CD14-positive monocyte (primary cell): ENCODE results near the gene KIRREL3. TPM values are rescaled to one million over a fixed set of nuclear protein-coding genes. Genes with fewer than 3 reads are reported as not detected.
A peak's percentile ranks its signal among the peaks of the same experiment; 100 is the strongest.

Source experiments
- DNase-seq, 3 donors: peaks; one replicate each; pipeline ENCODE4 v3.0.0-alpha.2; 2011 to 2022
- H2AFZ ChIP-seq: 2 replicates; pipeline ENCODE4 v1.6.0; 2012; ENCODE audit warnings: mild to moderate bottlenecking, low read depth, low read length, inconsistent platforms; ENCODE audit not compliant: insufficient read depth, poor library complexity, severe bottlenecking
- H3K27ac ChIP-seq, 2 donors: 1 replicate in 1 of 2; 2 replicates in 1 of 2; pipeline ENCODE4 v1.5.1; 2012 to 2013; ENCODE audit warnings: low read length in 2 of 2, control low read depth in 1 of 2, inconsistent platforms in 1 of 2, low read depth in 1 of 2, mild to moderate bottlenecking in 1 of 2
- H3K27me3 ChIP-seq, 2 donors: one replicate each; pipeline versions ENCODE4 v1.6.0 to v1.6.1; 2011 to 2013; ENCODE audit warnings: low read length in 2 of 2; ENCODE audit not compliant: control insufficient read depth in 2 of 2, insufficient read depth in 2 of 2
- H3K36me3 ChIP-seq, 2 donors: replicated peaks in 1 of 2; 1 replicate in 1 of 2; 2 replicates in 1 of 2; pipeline versions ENCODE4 v1.5.1 to v1.6.1; 2012 to 2013; ENCODE audit warnings: low read length in 2 of 2, control low read depth in 1 of 2, inconsistent platforms in 1 of 2, mild to moderate bottlenecking in 1 of 2; ENCODE audit not compliant: insufficient read depth in 2 of 2, control insufficient read depth in 1 of 2
- H3K4me1 ChIP-seq, 2 donors: 1 replicate in 1 of 2; 2 replicates in 1 of 2; pipeline versions ENCODE4 v1.5.1 to v1.6.1; 2012 to 2013; ENCODE audit warnings: low read length in 2 of 2, control low read depth in 1 of 2, inconsistent platforms in 1 of 2, mild to moderate bottlenecking in 1 of 2, moderate library complexity in 1 of 2; ENCODE audit not compliant: insufficient read depth in 2 of 2, control insufficient read depth in 1 of 2
- H3K4me2 ChIP-seq: replicated peaks from 2 replicates; pipeline ENCODE3; 2012; ENCODE audit warnings: low read length, moderate library complexity, mild to moderate bottlenecking; ENCODE audit not compliant: poor library complexity, severe bottlenecking; ENCODE audit errors: extremely low read depth
- H3K4me3 ChIP-seq, 3 experiments: fragments of 200-600 bp in 1 of 3; sonication (generic) in 1 of 3; replicated peaks in 1 of 3; 1 replicate in 2 of 3; 2 replicates in 1 of 3; pipeline ENCODE4 v1.5.1; 2011 to 2013; ENCODE audit warnings: low read length in 3 of 3, mild to moderate bottlenecking in 3 of 3, control low read depth in 2 of 3, low read depth in 2 of 3, inconsistent platforms in 1 of 3, moderate library complexity in 1 of 3
- H3K79me2 ChIP-seq: 2 replicates; pipeline ENCODE4 v1.6.0; 2012; ENCODE audit warnings: mild to moderate bottlenecking, control low read depth, inconsistent platforms, low read length, moderate library complexity; ENCODE audit not compliant: insufficient read depth
- H3K9ac ChIP-seq: 2 replicates; pipeline ENCODE4 v1.6.0; 2017; ENCODE audit warnings: low read length, mild to moderate bottlenecking; ENCODE audit not compliant: insufficient read depth, poor library complexity, severe bottlenecking
- H3K9me3 ChIP-seq, 2 donors: replicated peaks in 1 of 2; 1 replicate in 1 of 2; 2 replicates in 1 of 2; pipeline versions ENCODE4 v1.5.1 to v1.6.1; 2012 to 2013; ENCODE audit warnings: low read length in 2 of 2, control low read depth in 1 of 2; ENCODE audit not compliant: control insufficient read depth in 1 of 2, insufficient read depth in 1 of 2
- H4K20me1 ChIP-seq: 2 replicates; pipeline ENCODE4 v1.6.0; 2012; ENCODE audit warnings: mild to moderate bottlenecking, low read length, control low read depth, moderate library complexity; ENCODE audit not compliant: insufficient read depth
- H3K27ac Mint-ChIP-seq, 7 donors: one replicate each; pipeline ENCODE4 v1.8.0; 2020; ENCODE audit warnings: mild to moderate bottlenecking in 7 of 7, mixed read lengths in 7 of 7, moderate library complexity in 6 of 7, inconsistent platforms in 2 of 7
- H3K27me3 Mint-ChIP-seq, 3 donors: one replicate each; pipeline ENCODE4 v1.8.0; 2021 to 2022; ENCODE audit warnings: low read depth in 3 of 3, mild to moderate bottlenecking in 3 of 3, mixed read lengths in 3 of 3, moderate library complexity in 3 of 3, inconsistent platforms in 1 of 3
- H3K36me3 Mint-ChIP-seq, 2 donors: one replicate each; pipeline ENCODE4 v1.8.0; 2020; ENCODE audit warnings: mixed read lengths in 2 of 2, inconsistent platforms in 1 of 2, mild to moderate bottlenecking in 1 of 2
- H3K4me1 Mint-ChIP-seq: one replicate; pipeline ENCODE4 v1.8.0; 2020; ENCODE audit warnings: mild to moderate bottlenecking, mixed read lengths
- H3K4me3 Mint-ChIP-seq, 2 donors: one replicate each; pipeline ENCODE4 v1.8.0; 2020; ENCODE audit warnings: mild to moderate bottlenecking in 2 of 2, mixed read lengths in 2 of 2, moderate library complexity in 1 of 2
- H3K9me3 Mint-ChIP-seq, 7 donors: one replicate each; pipeline ENCODE4 v1.8.0; 2020 to 2022; ENCODE audit warnings: mixed read lengths in 7 of 7, mild to moderate bottlenecking in 6 of 7, moderate library complexity in 6 of 7, inconsistent platforms in 2 of 7
- CTCF ChIP-seq: fragments of 200-600 bp; IDR thresholded peaks from one replicate; pipeline ENCODE4 v1.8.0; 2022; ENCODE audit warnings: antibody characterized with exemption, mild to moderate bottlenecking
- WGBS: methylation state at CpG from one replicate; pipeline ENCODE4 v1.1.5; 2013; ENCODE audit warnings: missing lambda C conversion rate; ENCODE audit not compliant: insufficient coverage; 5-methylcytosine and 5-hydroxymethylcytosine counted together
- intact Hi-C, 2 donors: fragments of 100-400 bp; cut with micrococcal nuclease; formaldehyde crosslinking; loops; one replicate each; pipeline versions ENCODE4 v1.15.0 to v1.15.1; 2023
- polyA plus RNA-seq, 3 donors: library from polyadenylated mRNA; depleted of rRNA in 1 of 3; unstranded in 2 of 3; stranded (reverse) in 1 of 3; fragments of 300-500 nt in 2 of 3; fragments of >200 nt in 1 of 3; fragmentation: Illumina TruSeq in 2 of 3; gene quantifications; 1 replicate in 2 of 3; 2 replicates in 1 of 3; pipeline ENCODE4 v1.2.3, GENCODE V29; 2012 to 2021

KIRREL3 gene
- polyA plus RNA-seq, 3 donors: not detected

GRCh38 chr11:126522606-126523005, 478.0 kb downstream of the KIRREL3 start:
- no peaks in the 10 kb centered on the region for H3K36me3 ChIP-seq
- H2AFZ ChIP-seq: no peak overlapping the region
- no peaks in the 10 kb centered on the region for H3K4me1 ChIP-seq
- Mint-ChIP-seq H3K4me1 (no peaks in the 10 kb centered on the region), H3K4me3 (no peak overlapping the region), H3K36me3 (no peaks in the 10 kb centered on the region), H3K9me3 (no peaks in the 10 kb centered on the region), H3K27me3 (peaks cover 3 to 7% (median 7%) of the 10 kb centered on the region in 3 donors), H3K27ac (no peak overlapping the region)
- 80% methylated on average over 2 of the region's 7 CpGs for WGBS
- no peak overlapping the region for H3K9ac ChIP-seq
- no peaks in the 10 kb centered on the region for H3K27me3 ChIP-seq
- no peaks in the 10 kb centered on the region for H3K79me2 ChIP-seq
- TF ChIP-seq CTCF: no peak
- no peaks in the 10 kb centered on the region for H4K20me1 ChIP-seq
- no peak for DNase-seq
- no peak overlapping the region for H3K4me3 ChIP-seq
- intact Hi-C loops: loop anchor here in 1 of 2 donors (10.0 kb wide), 1 partner anchor 952 kb away; no protein-coding TSS in a partner anchor
- no peak overlapping the region for H3K27ac ChIP-seq
- H3K9me3 ChIP-seq: no peaks in the 10 kb centered on the region
- no peak overlapping the region for H3K4me2 ChIP-seq

- H3K36me3 ChIP-seq: no peaks in the 10 kb centered on the region
- H3K9me3 Mint-ChIP-seq: no peaks in the 10 kb centered on the region
- no peak overlapping the region for H3K4me2 ChIP-seq
- no peak for TF ChIP-seq CTCF
- H3K4me3 Mint-ChIP-seq: no peak overlapping the region
- H3K4me1 Mint-ChIP-seq: no peaks in the 10 kb centered on the region
- H3K27ac ChIP-seq: no peak overlapping the region
- WGBS: 64% methylated on average over 1 of the region's 4 CpGs
- H3K9ac ChIP-seq: no peak overlapping the region
- DNase-seq: no peak
- no peaks in the 10 kb centered on the region for H3K27me3 ChIP-seq
- no peaks in the 10 kb centered on the region for H3K36me3 Mint-ChIP-seq
- H3K27me3 Mint-ChIP-seq: peaks cover 3 to 7% (median 7%) of the 10 kb centered on the region in 3 donors
- no peaks in the 10 kb centered on the region for H3K79me2 ChIP-seq
- H2AFZ ChIP-seq: no peak overlapping the region
- intact Hi-C loops: loop anchor here in 1 of 2 donors (10.0 kb wide), 1 partner anchor 953 kb away; no protein-coding TSS in a partner anchor
- peak overlapping the region in 1 of 7 donors; percentile 35 for H3K27ac Mint-ChIP-seq
- H3K4me3 ChIP-seq: no peak overlapping the region
- no peaks in the 10 kb centered on the region for H3K4me1 ChIP-seq
- H3K9me3 ChIP-seq: no peaks in the 10 kb centered on the region
- no peaks in the 10 kb centered on the region for H4K20me1 ChIP-seq
Measured at GRCh38 chr11:126522152-126522551, 478.4 kb downstream of the KIRREL3 start.
